CD4-positive, alpha-beta T cell treated with Interleukin-4 for 1 hour (primary cell): Measurements from ENCODE around the gene CHST2.

Source experiments
- DNase-seq, 2 donors: peaks; one replicate each; pipeline ENCODE4 v3.0.0-alpha.2; 2020 to 2022

Gene CHST2

GRCh38 chr3:143099690-143100089 is 19.9 kb upstream of the CHST2 start:
- DNase-seq = no peak

- DNase-seq = no peak
Measured at GRCh38 chr3:143100451-143100850, 19.1 kb upstream of the CHST2 start.

GRCh38 chr3:143101792-143102381 is 17.7 kb upstream of the CHST2 start:
- DNase-seq = no peak

- DNase-seq = no peak
Measured at GRCh38 chr3:143103652-143104051, 15.9 kb upstream of the CHST2 start.

GRCh38 chr3:143105170-143105569 is 14.4 kb upstream of the CHST2 start:
- DNase-seq = no peak

GRCh38 chr3:143109861-143110260 is 9.7 kb upstream of the CHST2 start:
- no peak for DNase-seq

GRCh38 chr3:143110371-143110770 is 9.2 kb upstream of the CHST2 start:
- no peak for DNase-seq

- DNase-seq = no peak
Measured at GRCh38 chr3:143118630-143119008, 952 bp upstream of the CHST2 start.

- DNase-seq = peak in 1 of 2 donors; percentile 14
Measured at GRCh38 chr3:143119974-143120715, 574 bp downstream of the CHST2 start.

GRCh38 chr3:143120716-143121240 is 1.2 kb downstream of the CHST2 start:
- DNase-seq = peak; percentile 31 to 54

GRCh38 chr3:143121241-143122088 is 1.9 kb downstream of the CHST2 start:
- DNase-seq = peak; percentile 74 to 82

GRCh38 chr3:143122089-143122430 is 2.5 kb downstream of the CHST2 start:
- DNase-seq = no peak

- peak in 1 of 2 donors; percentile 19 for DNase-seq
Measured at GRCh38 chr3:143122608-143123352, 3.2 kb downstream of the CHST2 start.

GRCh38 chr3:143123353-143123984 is 3.9 kb downstream of the CHST2 start:
- DNase-seq = no peak

GRCh38 chr3:143124601-143125520 is 5.3 kb downstream of the CHST2 start:
- no peak for DNase-seq

GRCh38 chr3:143127801-143128200 is 8.2 kb downstream of the CHST2 start:
- DNase-seq = no peak

GRCh38 chr3:143128227-143128955 is 8.8 kb downstream of the CHST2 start:
- DNase-seq = no peak

- DNase-seq = no peak
Measured at GRCh38 chr3:143132246-143132980, 12.8 kb downstream of the CHST2 start.

GRCh38 chr3:143134471-143134870 is 14.9 kb downstream of the CHST2 start:
- DNase-seq = no peak

GRCh38 chr3:143135150-143135549 is 15.6 kb downstream of the CHST2 start:
- peak; percentile 8 to 53 for DNase-seq
